ENCODE data around the gene CCR5AS.
"Not testable (repeated sequence)": the region's sequence is repeated elsewhere in the genome, so short reads cannot be mapped to it uniquely, and the experiment has no call there.

The CCR5AS gene

DNA sequence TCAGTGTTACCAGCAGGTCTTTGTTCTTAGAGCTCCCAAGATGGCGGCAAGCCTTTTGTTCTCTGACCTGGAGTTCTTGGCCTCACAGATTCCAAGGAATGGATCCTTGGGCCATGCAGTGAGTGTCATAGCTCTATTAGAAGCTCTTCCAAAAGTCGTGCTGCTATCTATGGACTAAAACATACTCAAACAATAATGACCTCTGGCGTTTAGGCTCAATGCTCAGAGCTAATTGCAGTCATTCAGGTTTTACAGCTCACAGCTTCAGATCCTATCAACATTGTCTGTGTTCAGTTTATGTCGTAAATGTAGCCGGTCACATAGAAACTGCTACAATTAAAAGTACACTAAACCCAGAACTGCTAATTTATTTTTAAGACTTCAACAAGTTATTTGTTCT lies 22.4 kb upstream of the CCR5AS start:
- DNase-seq (ENCODE audit: low spot score), result peak; percentile 43

GRCh38 chr3:46427916-46428833 lies 21.3 kb upstream of the CCR5AS start:
- peak; percentile 23 for DNase-seq (ENCODE audit: low spot score)

DNA sequence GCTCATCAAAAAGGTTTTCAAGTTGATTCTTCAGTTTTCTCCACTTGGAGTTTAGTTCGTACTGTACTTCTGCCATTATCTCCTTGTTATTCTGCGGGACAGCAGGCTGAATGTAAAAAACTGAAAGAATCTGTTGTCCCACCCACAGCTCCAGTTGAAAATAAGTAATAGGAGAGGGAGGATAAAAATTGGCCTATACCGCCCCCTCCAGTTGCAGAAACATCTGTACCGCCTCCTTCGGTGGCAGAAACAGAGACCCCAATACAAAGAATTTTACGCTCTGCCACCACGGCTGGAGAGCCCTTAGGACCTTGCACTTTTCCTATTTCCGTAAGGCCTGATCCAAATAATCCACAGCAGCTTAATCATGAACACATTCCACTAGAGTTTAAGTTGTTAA lies 20.5 kb upstream of the CCR5AS start:
- peak; percentile 22 for DNase-seq (ENCODE audit: low spot score)

DNA sequence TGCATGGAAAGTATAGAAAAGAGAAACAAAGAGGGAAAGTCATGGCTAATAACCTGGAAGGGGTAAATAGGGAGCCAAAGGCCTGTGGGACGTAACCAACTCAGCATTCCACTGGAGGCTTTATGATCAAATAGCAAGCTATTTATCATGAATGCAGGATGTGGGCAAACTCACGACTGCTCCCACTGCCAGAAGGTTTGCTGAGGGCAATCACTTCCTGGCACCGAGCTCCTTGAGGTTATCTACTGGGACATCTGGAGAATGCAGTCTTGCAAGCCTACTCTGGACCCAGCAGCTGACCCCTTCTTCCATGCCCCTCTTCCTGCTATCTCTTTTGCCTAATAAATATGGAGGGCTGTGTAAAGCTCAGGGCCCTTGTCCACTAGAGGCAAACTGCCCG lies 19.6 kb upstream of the CCR5AS start:
- not testable (repeated sequence) for DNase-seq (ENCODE audit: low spot score)

DNA sequence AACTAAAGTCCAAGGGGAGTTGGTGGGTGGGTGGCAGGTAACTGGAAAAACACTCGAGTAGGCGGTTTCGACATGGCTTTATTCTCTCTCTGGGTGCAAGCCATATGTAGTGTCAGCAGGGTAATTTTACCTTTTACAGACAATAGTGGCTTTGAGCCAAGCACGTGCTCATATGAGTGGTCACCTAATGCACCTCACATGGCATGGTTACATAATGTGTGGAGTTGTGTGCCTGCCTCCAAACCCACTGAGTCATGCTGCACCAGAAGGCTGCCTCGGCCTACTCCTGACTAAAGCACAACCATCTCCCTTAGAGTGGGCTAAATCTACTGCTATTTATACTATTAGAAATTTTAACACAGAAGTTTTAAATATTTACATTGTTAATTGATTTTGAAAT lies 16.7 kb upstream of the CCR5AS start:
- DNase-seq (ENCODE audit: low spot score), result no peak

DNA sequence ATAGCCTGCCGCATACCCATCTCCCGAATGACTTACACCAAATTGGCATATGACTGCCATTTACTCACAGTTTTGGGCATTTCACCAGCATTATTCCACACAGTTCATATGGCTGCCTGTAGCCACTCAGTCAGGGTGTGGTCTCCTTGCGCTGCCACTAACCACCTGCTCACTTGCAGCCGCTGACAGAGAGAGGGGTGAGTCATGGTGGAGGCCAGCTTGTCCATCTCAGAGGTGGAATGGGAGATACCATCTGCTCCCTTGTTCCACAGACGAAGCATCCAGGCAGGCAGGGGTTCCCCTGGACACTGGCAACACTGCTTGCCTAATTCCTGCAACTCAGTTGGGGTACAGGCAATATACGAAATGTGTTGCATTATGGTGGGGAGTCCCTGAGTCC lies 15.8 kb upstream of the CCR5AS start:
- DNase-seq (ENCODE audit: low spot score), result peak; percentile 20

- DNase-seq (ENCODE audit: low spot score), result no peak
Observed at GRCh38 chr3:46420931-46421330, 14.1 kb upstream of the CCR5AS start.

- no peak for DNase-seq (ENCODE audit: low spot score)
Observed at GRCh38 chr3:46419816-46420215, 12.9 kb upstream of the CCR5AS start.

DNA sequence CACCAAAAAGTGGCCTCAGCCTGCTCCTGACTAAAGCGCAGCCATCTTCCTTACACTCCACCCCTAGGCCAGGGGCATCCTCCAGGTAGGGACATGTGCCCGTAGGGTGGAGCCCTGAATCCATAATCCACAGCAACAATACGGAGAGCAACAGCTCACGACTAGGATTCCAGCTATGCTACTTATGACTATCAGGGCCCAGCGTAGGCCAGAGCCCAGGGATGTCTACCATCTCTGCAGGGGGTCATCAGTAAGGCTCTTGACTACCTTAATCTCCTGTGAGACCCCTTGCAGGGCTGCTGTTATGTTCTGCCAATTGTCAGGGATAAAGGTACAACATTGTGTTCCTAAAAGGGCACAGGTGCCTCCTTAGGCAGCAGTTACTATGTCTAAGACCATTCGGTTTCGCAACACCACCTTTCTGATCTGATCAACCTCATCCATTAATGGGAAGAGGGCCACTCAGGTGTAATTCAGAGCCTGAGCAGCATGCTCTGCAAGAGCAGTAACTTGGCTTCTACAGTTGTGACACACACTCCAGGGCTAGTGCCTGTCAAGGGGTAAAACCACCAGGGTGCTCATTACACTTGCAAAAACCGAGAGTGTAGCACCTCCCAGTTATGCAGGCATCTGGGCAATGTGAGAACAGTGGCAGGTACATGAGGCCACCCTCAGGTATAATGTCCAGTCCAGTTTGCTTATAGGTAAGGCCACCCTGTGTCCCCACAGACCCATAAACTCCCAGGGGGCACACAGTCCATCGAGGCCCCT lies 11.2 kb upstream of the CCR5AS start:
- DNase-seq (ENCODE audit: low spot score), result no peak

GRCh38 chr3:46416811-46417510 lies 10.1 kb upstream of the CCR5AS start:
- DNase-seq (ENCODE audit: low spot score), result no peak

DNA sequence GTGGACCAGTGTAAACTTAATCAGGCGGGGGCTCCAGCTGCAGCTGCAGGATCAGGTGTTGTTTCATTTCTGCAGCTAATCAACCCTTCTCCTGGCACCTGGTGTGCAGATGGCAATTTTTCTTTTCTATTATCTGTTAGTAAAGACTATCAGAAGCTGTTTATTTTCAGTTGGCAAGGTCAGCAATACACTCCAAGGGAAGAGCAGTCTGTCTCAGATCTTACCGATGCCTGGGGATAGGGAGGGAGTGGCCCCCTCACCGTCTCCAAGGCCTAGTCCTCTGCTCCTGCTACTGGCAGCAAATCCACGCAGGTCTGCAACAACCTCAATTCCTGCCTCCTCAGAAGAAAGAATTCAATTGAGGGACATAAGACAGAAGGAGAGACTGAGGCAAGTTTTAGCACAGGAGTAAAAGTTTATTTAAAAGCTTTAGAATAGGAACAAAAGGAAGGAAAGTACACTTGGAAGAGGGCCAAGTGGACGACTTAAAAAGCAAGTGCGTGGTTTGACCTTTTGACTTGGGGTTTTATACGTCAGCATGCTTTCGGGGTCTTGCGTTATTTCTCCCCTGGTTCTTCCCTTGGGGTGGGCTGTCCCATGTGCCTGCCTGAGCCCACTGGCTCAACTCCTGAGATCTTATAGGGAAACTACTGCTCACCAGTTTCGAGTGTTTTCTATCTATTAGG lies 9.4 kb upstream of the CCR5AS start:
- no peak for DNase-seq (ENCODE audit: low spot score)

GRCh38 chr3:46414739-46415138 lies 7.9 kb upstream of the CCR5AS start:
- no peak for DNase-seq (ENCODE audit: low spot score)

GRCh38 chr3:46413951-46414350 lies 7.1 kb upstream of the CCR5AS start:
- no peak for DNase-seq (ENCODE audit: low spot score)

DNA sequence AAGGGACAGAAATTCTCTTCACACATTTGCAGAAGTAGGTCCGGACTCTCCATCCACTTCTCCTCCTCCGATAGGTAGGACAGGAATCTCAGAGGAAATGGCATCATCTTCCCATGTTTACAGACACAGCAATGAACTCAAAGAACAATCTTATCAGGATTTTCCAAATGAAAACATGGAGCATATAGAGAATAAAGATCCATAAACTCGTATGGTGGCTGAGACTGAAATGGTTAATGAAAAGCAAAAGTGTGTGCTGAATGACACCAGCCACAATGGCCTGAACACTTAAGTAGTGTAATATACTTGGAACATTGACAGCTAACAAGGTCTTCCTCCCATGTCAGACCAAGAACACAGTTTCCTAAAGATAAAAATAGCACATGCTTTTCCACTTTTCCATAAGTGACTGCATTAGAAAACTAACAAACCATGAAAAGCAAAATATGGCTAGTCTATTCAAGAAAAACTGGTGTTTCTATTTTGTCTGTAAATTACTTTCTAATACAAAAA lies 6.0 kb upstream of the CCR5AS start:
- no peak for DNase-seq (ENCODE audit: low spot score)

GRCh38 chr3:46411271-46411670 lies 4.4 kb upstream of the CCR5AS start:
- no peak for DNase-seq (ENCODE audit: low spot score)

GRCh38 chr3:46410669-46411068 lies 3.8 kb upstream of the CCR5AS start:
- DNase-seq (ENCODE audit: low spot score), result no peak

DNA sequence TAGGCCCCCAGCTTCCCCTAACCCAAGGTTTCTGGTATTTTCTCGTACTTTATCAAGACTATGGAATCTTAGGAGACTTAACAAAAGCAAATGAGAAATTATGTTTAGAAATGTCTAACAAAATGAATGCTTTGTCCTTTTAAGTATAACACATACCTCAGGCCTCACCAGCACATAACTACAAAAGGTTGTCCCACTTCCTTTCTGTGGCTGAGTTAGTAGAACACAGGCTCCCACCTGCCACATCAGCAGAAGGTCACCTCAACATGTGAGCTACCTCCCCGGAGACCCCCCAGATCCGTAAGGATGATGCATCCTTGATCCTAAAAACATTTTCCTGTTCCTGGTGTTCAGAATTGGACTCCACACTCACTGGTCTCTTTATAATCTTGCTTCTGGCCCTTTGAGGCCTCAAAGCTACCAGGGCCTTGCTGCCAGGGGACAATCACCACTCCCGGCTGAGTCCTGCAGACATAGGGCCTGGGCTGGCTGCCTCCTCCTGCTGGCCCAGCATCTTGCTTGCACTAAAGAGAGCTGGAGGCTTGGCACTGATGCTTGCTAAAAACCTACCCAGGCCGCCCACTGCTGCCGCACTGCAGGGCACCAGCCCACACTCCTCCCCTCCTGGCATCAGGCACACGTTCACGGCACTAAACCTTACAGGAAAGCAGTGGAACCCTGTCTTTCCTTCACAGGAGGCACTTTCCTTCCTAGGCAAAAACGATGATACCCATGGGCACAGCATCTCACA lies 3.0 kb upstream of the CCR5AS start:
- no peak for DNase-seq (ENCODE audit: low spot score)

GRCh38 chr3:46408853-46409252 lies 2.0 kb upstream of the CCR5AS start:
- no peak for DNase-seq (ENCODE audit: low spot score)

- DNase-seq (ENCODE audit: low spot score), result no peak
Observed at GRCh38 chr3:46407970-46408369, 1.1 kb upstream of the CCR5AS start.

DNA sequence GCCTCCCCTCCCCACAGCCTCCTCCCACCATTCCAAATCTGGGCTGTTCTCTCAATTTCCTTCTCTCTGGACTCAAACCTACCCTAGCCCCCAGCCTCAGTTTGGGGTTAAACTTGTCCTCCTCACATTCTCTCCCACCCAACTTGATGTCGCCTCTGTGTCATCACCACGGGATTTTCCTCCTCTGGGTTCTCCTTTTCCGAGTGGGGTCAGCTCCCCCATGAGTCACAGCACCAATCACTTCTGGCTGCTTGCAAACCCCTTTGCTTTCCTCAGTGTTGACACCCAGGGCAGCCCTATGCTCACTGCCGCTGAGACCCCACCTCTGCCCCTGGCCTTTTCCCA lies 451 bp downstream of the CCR5AS start:
- no peak for DNase-seq (ENCODE audit: low spot score)
